HFF-Myc (cell line): Measurements from ENCODE around the gene NXN.
"Not testable (repeated sequence)": the region's sequence is repeated elsewhere in the genome, so short reads cannot be mapped to it uniquely, and the experiment has no call there.

Source experiments
- DNase-seq: peaks from one replicate; pipeline ENCODE4 v3.0.0-alpha.2; 2011; ENCODE audit warnings: low read depth; ENCODE audit errors: extremely low read depth
- H3K4me3 ChIP-seq: replicated peaks from 2 replicates; pipeline ENCODE4 v1.5.1; 2011; ENCODE audit warnings: low read depth, mild to moderate bottlenecking, control low read depth, low read length
- CTCF ChIP-seq: IDR thresholded peaks from 2 replicates; pipeline ENCODE4 v1.5.1; 2012; ENCODE audit warnings: mild to moderate bottlenecking, low read depth, low read length, control low read depth; ENCODE audit errors: missing control alignments

Gene NXN

DNA sequence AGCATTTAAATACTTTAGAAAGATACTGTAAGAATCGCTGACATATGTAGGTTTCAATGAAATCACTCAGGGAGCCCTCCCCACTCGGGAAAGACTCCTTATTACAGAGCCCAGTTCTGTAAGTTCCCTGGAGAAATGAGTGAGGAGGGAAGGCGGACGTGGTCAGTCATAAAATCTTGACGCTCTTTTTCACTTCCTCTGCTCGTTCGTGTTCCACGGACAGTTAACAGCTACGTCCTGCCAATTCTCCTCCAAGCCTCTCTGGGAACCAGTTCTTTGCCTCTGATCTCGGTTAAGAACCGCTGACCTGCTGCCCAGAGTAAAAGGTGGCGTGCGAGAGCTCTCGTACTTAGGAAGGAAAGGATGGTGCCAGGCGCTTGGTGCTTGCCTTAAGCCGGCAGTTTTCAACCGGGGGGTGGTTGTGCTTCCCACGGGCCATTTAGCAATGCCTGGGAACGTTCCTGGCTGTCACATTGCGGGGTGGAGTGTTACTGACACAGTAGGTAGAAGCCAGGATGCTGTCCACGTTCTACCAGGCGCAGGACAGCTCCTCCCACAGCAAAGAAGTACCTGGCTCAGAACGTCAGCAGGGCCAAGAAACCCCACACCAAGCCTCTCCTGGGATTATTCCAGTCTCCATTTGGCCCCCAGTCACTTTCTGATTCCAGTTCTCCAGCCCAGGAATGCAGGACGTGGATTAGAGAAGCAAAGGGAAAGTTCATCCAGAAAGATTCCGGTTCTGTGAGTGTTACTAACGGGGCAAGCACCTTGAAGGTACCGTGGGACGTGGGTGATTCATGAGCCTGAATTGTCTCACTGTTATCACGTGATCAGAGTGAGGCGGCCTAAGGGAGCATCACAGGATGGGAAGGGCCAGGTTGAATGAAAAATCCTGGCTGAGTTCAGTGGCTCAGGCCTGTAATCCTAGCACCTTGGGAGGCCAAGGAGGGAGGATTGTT lies 109.7 kb downstream of the NXN start:
- TF ChIP-seq CTCF = no peak
- DNase-seq = no peak
- H3K4me3 ChIP-seq = no peak overlapping the region

- DNase-seq = no peak
- no peak for TF ChIP-seq CTCF
- no peak overlapping the region for H3K4me3 ChIP-seq
These were observed 110.5 kb downstream of the NXN start for GRCh38 chr17:869086-869485.

DNA sequence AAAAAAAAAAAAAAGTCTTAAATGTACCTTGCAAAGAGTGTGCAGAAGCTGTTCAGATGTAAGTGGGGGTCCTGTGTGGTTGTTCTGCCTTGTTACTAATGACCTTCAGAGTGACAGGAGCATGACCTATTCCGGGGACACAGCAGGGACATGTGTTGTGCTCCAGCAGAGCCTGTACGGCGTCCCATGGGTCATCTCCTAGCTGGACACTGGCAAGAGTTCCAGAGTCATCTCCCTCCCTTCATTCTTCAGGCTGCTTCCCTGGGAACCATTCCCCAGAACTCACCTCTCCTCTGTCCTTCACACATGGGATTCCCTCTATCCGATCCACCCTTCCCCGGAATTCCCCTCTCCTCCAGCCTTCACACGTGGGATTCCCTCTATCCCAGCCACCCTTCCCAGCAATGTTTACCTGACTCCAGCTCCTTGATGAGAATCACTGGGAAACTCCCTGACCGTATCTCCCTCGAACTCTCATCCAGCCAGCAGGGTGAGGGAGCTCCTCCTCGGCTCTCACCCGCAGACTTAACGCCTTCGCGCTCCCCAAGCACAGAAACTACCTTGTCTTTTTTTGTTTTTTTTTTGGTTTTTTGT lies 111.6 kb downstream of the NXN start:
- no peak for TF ChIP-seq CTCF
- no peak for DNase-seq
- no peak overlapping the region for H3K4me3 ChIP-seq

GRCh38 chr17:867238-867637 lies 112.3 kb downstream of the NXN start:
- not testable (repeated sequence) for DNase-seq, H3K4me3 ChIP-seq

DNA sequence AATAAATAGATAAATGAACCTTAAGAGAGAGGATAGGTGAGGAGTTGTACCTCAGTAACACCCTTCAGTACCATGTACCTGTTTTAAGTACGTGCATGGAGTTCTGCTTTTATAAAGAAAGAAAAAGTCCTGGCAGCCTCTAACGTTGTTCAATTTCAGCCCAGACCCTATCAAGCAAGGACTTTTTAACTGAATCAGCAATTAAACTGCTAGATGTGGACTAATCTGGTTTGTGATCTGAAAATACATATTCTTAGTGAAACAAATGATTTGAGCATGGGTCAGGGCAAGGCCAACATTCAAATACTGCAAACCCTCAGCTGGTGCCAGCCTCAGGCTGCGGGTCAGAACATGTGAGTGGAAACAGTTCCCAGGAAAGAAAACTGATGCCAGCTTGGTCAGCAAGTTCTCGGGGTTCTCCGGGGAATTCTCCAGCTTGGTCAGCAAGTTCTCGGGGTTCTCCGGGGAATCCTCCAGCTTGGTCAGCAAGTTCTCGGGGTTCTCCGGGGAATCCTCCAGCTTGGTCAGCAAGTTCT lies 112.9 kb downstream of the NXN start:
- H3K4me3 ChIP-seq = no peak overlapping the region
- no peak for DNase-seq
- no peak for TF ChIP-seq CTCF

- no peak overlapping the region for H3K4me3 ChIP-seq
- DNase-seq = no peak
- no peak for TF ChIP-seq CTCF
These were observed 115.3 kb downstream of the NXN start for GRCh38 chr17:864315-864714.

GRCh38 chr17:863880-864279 lies 115.7 kb downstream of the NXN start:
- no peak for DNase-seq
- no peak overlapping the region for H3K4me3 ChIP-seq
- TF ChIP-seq CTCF = no peak
